GM10266 (cell line): Measurements from ENCODE around the gene NRG4.

Source experiments
- DNase-seq: peaks from one replicate; pipeline ENCODE4 v3.0.0; 2012; ENCODE audit errors: extremely low spot score
- TF ChIP-seq, protein P1 (sequence below): IDR thresholded peaks from 2 replicates; pipeline ENCODE4 v1.5.1; 2012; ENCODE audit warnings: mild to moderate bottlenecking, low read depth; ENCODE audit not compliant: control insufficient read depth, insufficient read depth; ENCODE audit errors: missing control alignments

NRG4 gene, protein sequence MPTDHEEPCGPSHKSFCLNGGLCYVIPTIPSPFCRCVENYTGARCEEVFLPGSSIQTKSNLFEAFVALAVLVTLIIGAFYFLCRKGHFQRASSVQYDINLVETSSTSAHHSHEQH

GRCh38 chr15:76011627-76012551 lies at the start of gene NRG4:
Gene NRG4, minus strand, starts transcription at chr15:76012424. Its CDS starts 1,194 bp downstream, at chr15:76011230.
- DNase-seq = no peak
- TF ChIP-seq, protein P1, sequence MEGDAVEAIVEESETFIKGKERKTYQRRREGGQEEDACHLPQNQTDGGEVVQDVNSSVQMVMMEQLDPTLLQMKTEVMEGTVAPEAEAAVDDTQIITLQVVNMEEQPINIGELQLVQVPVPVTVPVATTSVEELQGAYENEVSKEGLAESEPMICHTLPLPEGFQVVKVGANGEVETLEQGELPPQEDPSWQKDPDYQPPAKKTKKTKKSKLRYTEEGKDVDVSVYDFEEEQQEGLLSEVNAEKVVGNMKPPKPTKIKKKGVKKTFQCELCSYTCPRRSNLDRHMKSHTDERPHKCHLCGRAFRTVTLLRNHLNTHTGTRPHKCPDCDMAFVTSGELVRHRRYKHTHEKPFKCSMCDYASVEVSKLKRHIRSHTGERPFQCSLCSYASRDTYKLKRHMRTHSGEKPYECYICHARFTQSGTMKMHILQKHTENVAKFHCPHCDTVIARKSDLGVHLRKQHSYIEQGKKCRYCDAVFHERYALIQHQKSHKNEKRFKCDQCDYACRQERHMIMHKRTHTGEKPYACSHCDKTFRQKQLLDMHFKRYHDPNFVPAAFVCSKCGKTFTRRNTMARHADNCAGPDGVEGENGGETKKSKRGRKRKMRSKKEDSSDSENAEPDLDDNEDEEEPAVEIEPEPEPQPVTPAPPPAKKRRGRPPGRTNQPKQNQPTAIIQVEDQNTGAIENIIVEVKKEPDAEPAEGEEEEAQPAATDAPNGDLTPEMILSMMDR = no peak

DNA sequence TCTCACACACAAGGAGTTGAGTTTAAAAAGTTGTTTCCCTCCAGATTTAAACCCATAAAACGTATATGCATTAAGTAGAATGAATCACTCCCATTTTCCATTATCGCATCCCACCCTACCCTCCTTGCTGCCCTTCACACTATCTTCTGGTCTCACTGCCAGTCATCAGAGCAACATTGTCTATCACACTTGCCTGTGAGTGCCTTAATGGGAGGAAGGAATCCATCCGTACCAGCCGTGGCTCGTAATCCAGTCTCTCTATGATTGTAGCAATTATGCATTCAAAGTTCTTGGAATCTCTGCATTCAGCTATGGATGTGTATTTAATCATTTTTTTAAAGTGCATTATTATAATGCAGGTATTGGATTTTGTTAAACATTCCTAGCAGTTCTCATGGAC lies 49.5 kb upstream of the NRG4 start:
- no peak for DNase-seq
- TF ChIP-seq, protein P1 = no peak

GRCh38 chr15:76060118-76060989 lies 48.1 kb upstream of the NRG4 start:
- TF ChIP-seq, protein P1 = no peak
- peak; percentile 30 for DNase-seq

DNA sequence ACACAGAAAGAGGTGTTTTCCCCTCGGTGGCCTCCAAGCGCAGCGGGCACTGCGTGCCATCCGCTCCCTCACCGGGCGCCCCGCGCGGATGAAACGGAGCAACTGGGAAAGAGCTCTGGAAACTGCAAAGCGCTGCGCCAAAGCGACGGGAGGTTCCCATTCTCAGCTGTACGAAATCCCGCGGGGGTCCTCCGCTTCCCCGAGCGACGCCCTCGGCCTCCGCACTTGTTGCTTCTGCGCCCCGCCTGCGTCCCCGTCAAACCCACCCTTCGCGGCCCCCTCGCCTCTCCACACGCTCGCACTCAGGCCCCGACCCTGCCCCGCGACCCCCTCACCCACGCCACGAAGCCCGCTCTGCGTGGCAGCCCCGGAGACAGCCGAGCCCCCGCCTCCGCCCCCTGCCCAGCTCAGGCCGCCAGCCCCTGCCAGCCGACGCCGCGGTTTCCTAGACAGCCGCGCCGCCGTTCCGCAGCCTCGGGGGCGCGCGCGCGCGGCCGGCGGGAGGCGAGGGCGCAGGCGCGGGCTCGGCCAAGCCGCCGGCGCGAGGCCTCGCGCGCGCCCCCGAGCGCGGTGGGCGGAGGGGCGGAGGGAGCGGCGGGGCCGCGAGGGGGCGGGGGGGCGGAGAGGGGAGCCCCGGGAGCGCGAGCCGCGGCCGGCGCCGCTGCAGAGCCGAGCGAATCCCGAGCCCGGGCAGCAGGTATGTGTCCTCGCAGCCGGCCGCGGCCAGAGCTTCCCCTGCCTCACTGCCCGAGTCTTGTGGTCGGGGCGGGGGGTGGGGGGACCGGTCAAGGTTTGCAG lies 47.3 kb upstream of the NRG4 start, which contains the start of gene TMEM266:
TSS of gene TMEM266 (plus strand) at position 666 of the 798 bp plus-strand sequence. CDS start 74,279 bp downstream, outside the sequence.
- peak; percentile 85 for DNase-seq

GRCh38 chr15:76058714-76059319 lies 46.6 kb upstream of the NRG4 start:
- TF ChIP-seq, protein P1 = peak; percentile 46
- peak; percentile 42 for DNase-seq

More for the DNA sequence above, 47.3 kb upstream of the NRG4 start, which contains the start of gene TMEM266:
- TF ChIP-seq, protein P1 = no peak
